ENCODE measurements around the gene C1orf94.
"Not testable (repeated sequence)": the region's sequence is repeated elsewhere in the genome, so short reads cannot be mapped to it uniquely, and the experiment has no call there.

C1orf94 gene

DNA sequence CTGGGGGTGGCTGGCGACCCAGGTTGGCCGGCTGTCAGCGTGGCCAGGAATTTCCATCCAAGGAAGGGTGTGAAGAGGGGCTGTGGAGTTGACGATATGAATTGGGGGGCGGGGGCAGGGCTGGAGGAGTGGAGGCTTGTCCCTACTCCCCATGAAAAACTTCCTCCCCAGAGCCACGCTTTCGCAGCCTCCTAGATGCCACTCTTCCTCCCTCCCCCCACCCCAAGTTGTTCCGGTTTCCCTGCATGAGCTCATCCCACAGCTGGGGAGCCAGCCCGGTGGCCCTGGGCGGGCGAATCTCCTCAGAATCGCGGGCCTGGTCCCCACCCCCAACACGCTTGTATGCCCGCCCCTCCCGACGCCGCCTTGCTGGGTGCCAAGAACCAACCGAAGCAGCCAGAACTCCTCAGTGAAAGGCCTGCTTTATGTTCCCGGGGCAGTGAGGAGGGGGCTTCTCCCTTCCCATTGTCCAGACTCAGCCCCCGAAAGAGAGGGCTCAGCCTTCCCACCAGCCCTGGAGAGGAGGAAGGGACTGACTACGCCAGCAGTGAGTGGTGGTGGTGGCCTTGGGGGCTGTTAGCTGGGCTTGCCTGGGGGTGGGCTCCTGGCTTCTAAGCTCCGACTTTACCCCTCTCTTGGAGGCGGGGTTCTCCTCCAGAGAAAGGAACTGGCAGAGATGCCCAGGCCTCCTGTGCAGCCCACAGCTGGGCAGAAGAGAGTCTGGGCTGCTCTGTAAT is 9.9 kb upstream of the C1orf94 start:
- peak overlapping the region; percentile 63 for H3K9ac ChIP-seq (ENCODE audit: low read depth, low read length)
- peak overlapping the region; percentile 81 for H3K4me3 ChIP-seq (ENCODE audit: low read depth, low read length)

GRCh38 chr1:34167389-34167788 is 9.3 kb upstream of the C1orf94 start:
- no peaks in the 10 kb centered on the region for H3K36me3 ChIP-seq (ENCODE audit: control insufficient read depth, insufficient read depth, low read length)
- H3K9me3 ChIP-seq (ENCODE audit: control insufficient read depth, insufficient read depth, low read length), result no peaks in the 10 kb centered on the region
- H3K4me1 ChIP-seq (ENCODE audit: control insufficient read depth, insufficient read depth, low read length), result peaks cover 6% of the 10 kb centered on the region
- peak overlapping the region; percentile 63 for H3K9ac ChIP-seq (ENCODE audit: low read depth, low read length)
- peaks cover 15% of the 10 kb centered on the region for H3K27me3 ChIP-seq (ENCODE audit: control insufficient read depth, insufficient read depth, low read length)
- peak overlapping the region; percentile 81 for H3K4me3 ChIP-seq (ENCODE audit: low read depth, low read length)

More for the DNA sequence above, 9.9 kb upstream of the C1orf94 start:
- Histone ChIP-seq H3K4me1 (ENCODE audit: control insufficient read depth, insufficient read depth, low read length) (peaks cover 6% of the 10 kb centered on the region), H3K27me3 (ENCODE audit: control insufficient read depth, insufficient read depth, low read length) (peaks cover 15% of the 10 kb centered on the region), H3K9me3 (ENCODE audit: control insufficient read depth, insufficient read depth, low read length) (no peaks in the 10 kb centered on the region), H3K36me3 (ENCODE audit: control insufficient read depth, insufficient read depth, low read length) (no peaks in the 10 kb centered on the region)

GRCh38 chr1:34175744-34176143 is 963 bp upstream of the C1orf94 start:
- Histone ChIP-seq H3K9me3 (ENCODE audit: control insufficient read depth, insufficient read depth, low read length) (no peaks in the 10 kb centered on the region), H3K9ac (ENCODE audit: low read depth, low read length) (no peak overlapping the region), H3K27me3 (ENCODE audit: control insufficient read depth, insufficient read depth, low read length) (peaks cover 36% of the 10 kb centered on the region), H3K36me3 (ENCODE audit: control insufficient read depth, insufficient read depth, low read length) (no peaks in the 10 kb centered on the region), H3K4me1 (ENCODE audit: control insufficient read depth, insufficient read depth, low read length) (peaks cover 10% of the 10 kb centered on the region), H3K4me3 (ENCODE audit: low read depth, low read length) (no peak overlapping the region)

GRCh38 chr1:34178072-34178471 is 1.4 kb downstream of the C1orf94 start:
- no peak overlapping the region for H3K4me3 ChIP-seq (ENCODE audit: low read depth, low read length)
- no peaks in the 10 kb centered on the region for H3K9me3 ChIP-seq (ENCODE audit: control insufficient read depth, insufficient read depth, low read length)
- H3K9ac ChIP-seq (ENCODE audit: low read depth, low read length), result no peak overlapping the region
- H3K4me1 ChIP-seq (ENCODE audit: control insufficient read depth, insufficient read depth, low read length), result peaks cover 10% of the 10 kb centered on the region
- peaks cover 38% of the 10 kb centered on the region for H3K27me3 ChIP-seq (ENCODE audit: control insufficient read depth, insufficient read depth, low read length)
- H3K36me3 ChIP-seq (ENCODE audit: control insufficient read depth, insufficient read depth, low read length), result no peaks in the 10 kb centered on the region

DNA sequence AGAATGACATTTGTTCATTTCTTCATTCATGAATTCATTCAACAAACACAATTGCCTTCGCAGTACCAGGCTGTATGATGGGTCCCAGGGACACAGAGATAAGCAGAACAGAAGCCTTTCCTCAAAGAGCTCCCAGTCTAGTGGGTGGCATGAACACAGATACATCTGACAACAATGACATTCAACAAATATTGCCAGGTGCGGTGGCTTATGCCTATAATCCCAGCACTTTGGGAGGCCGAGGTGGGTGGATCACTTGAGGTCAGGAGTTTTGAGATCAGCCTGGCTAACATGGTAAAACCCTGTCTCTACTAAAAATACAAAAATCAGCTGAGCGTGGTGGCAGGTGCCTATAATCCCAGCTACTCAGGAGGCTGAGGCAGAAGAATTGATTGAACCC is 6.7 kb downstream of the C1orf94 start:
- Histone ChIP-seq H3K4me1 (ENCODE audit: control insufficient read depth, insufficient read depth, low read length) (peaks cover 22% of the 10 kb centered on the region), H3K27me3 (ENCODE audit: control insufficient read depth, insufficient read depth, low read length) (peaks cover 24% of the 10 kb centered on the region)
- not testable (repeated sequence) for H3K9me3 ChIP-seq (ENCODE audit: control insufficient read depth, insufficient read depth, low read length); H3K4me3 ChIP-seq (ENCODE audit: low read depth, low read length); H3K9ac ChIP-seq (ENCODE audit: low read depth, low read length); H3K36me3 ChIP-seq (ENCODE audit: control insufficient read depth, insufficient read depth, low read length)

DNA sequence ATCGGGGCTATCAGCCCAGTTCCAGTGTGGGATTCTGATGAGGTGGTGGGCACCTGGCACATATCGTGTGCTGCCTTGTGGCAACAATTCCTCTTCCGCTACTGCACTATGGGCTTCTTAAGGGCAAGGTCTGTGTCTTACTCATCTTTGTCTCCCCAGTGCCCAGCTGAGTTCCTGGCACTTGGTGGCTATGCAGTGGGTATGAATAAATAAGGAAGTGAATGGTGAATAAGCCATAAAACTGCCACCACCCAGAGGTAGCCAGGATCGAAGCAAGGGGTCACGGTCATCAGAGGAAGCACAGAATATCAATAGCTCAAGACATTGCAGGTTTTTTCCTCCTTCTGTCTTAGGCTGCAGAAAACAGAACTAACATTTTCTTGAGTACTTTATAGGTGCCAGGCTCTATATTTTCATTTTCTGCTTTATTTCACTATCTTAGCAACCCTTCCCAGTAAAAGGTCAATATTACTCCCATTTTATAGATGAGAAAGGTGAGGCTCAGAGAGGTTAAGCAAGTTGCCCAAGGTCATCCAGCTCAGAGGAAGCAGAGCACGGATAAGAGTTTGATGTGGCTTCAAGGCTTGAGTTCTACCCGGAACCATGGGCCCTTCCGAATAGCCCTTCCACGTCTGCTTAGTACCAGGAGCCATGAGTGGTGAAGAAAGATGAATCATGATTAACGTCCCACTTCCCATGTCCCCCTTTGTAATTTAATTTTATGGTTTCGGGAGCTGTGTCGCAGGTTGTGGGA is 10.2 kb downstream of the C1orf94 start:
- Histone ChIP-seq H3K9me3 (ENCODE audit: control insufficient read depth, insufficient read depth, low read length) (no peaks in the 10 kb centered on the region), H3K9ac (ENCODE audit: low read depth, low read length) (no peak overlapping the region), H3K36me3 (ENCODE audit: control insufficient read depth, insufficient read depth, low read length) (no peaks in the 10 kb centered on the region), H3K27me3 (ENCODE audit: control insufficient read depth, insufficient read depth, low read length) (peaks cover 38% of the 10 kb centered on the region), H3K4me3 (ENCODE audit: low read depth, low read length) (no peak overlapping the region), H3K4me1 (ENCODE audit: control insufficient read depth, insufficient read depth, low read length) (peaks cover 19% of the 10 kb centered on the region)

DNA sequence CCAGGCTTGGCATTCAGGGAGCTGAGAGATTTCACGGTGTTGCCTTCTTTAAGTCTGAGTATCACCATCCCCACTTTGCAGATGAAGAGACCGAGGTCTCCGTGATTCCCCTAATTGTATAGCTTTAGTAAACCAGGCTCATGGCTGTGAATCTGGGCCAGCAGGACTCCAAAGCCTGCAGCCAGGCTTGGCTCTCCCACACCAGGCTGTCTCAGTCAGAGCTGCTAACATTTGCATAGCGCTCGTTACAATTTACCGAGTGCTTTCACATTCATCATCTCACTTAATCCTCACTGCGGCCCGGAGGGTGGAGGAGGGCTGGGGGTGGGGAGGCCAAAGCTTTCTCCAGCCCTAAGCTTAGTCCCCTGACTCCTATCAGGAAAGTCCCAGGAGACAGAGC is 11.7 kb downstream of the C1orf94 start:
- Histone ChIP-seq H3K36me3 (ENCODE audit: control insufficient read depth, insufficient read depth, low read length) (no peaks in the 10 kb centered on the region), H3K4me1 (ENCODE audit: control insufficient read depth, insufficient read depth, low read length) (peaks cover 21% of the 10 kb centered on the region), H3K9ac (ENCODE audit: low read depth, low read length) (no peak overlapping the region)

GRCh38 chr1:34188985-34189384 is 12.3 kb downstream of the C1orf94 start:
- no peaks in the 10 kb centered on the region for H3K9me3 ChIP-seq (ENCODE audit: control insufficient read depth, insufficient read depth, low read length)
- H3K9ac ChIP-seq (ENCODE audit: low read depth, low read length), result no peak overlapping the region
- H3K4me3 ChIP-seq (ENCODE audit: low read depth, low read length), result no peak overlapping the region
- H3K4me1 ChIP-seq (ENCODE audit: control insufficient read depth, insufficient read depth, low read length), result peaks cover 21% of the 10 kb centered on the region
- peaks cover 34% of the 10 kb centered on the region for H3K27me3 ChIP-seq (ENCODE audit: control insufficient read depth, insufficient read depth, low read length)
- no peaks in the 10 kb centered on the region for H3K36me3 ChIP-seq (ENCODE audit: control insufficient read depth, insufficient read depth, low read length)

More for the DNA sequence above, 11.7 kb downstream of the C1orf94 start:
- Histone ChIP-seq H3K9me3 (ENCODE audit: control insufficient read depth, insufficient read depth, low read length) (no peaks in the 10 kb centered on the region), H3K4me3 (ENCODE audit: low read depth, low read length) (no peak overlapping the region), H3K27me3 (ENCODE audit: control insufficient read depth, insufficient read depth, low read length) (peaks cover 36% of the 10 kb centered on the region)

DNA sequence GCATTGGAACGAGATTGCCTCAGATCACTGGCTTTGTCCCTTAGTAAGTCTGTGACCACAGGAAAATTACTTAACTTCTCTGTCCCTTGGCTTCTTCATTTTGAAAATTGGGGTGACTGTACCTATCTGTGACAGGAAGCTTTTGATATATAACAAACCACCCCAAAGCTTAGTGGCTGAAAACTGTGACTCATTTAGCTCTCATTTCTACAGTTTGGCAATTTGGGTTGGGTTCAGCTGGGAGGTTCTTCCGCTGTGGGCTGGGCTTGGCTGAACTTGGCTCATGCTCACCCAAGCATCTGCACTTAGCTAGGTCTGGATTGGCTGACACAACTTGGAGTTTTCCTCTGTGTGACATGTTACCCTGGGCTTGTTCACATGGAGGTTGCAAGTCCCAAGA is 14.0 kb downstream of the C1orf94 start:
- Histone ChIP-seq H3K4me1 (ENCODE audit: control insufficient read depth, insufficient read depth, low read length) (peaks cover 21% of the 10 kb centered on the region), H3K9ac (ENCODE audit: low read depth, low read length) (no peak overlapping the region), H3K36me3 (ENCODE audit: control insufficient read depth, insufficient read depth, low read length) (no peaks in the 10 kb centered on the region), H3K27me3 (ENCODE audit: control insufficient read depth, insufficient read depth, low read length) (peaks cover 29% of the 10 kb centered on the region), H3K9me3 (ENCODE audit: control insufficient read depth, insufficient read depth, low read length) (no peaks in the 10 kb centered on the region), H3K4me3 (ENCODE audit: low read depth, low read length) (no peak overlapping the region)

- H3K36me3 ChIP-seq (ENCODE audit: control insufficient read depth, insufficient read depth, low read length), result no peaks in the 10 kb centered on the region
- H3K9ac ChIP-seq (ENCODE audit: low read depth, low read length), result no peak overlapping the region
- peaks cover 16% of the 10 kb centered on the region for H3K27me3 ChIP-seq (ENCODE audit: control insufficient read depth, insufficient read depth, low read length)
- H3K4me3 ChIP-seq (ENCODE audit: low read depth, low read length), result no peak overlapping the region
- H3K9me3 ChIP-seq (ENCODE audit: control insufficient read depth, insufficient read depth, low read length), result no peaks in the 10 kb centered on the region
- H3K4me1 ChIP-seq (ENCODE audit: control insufficient read depth, insufficient read depth, low read length), result peaks cover 16% of the 10 kb centered on the region
Observed at GRCh38 chr1:34192621-34193020, 15.9 kb downstream of the C1orf94 start.

- no peaks in the 10 kb centered on the region for H3K9me3 ChIP-seq (ENCODE audit: control insufficient read depth, insufficient read depth, low read length)
Observed at GRCh38 chr1:34199927-34200326, 23.2 kb downstream of the C1orf94 start.

GRCh38 chr1:34212673-34213072 is 36.0 kb downstream of the C1orf94 start:
- H3K36me3 ChIP-seq (ENCODE audit: control insufficient read depth, insufficient read depth, low read length), result no peaks in the 10 kb centered on the region
- no peaks in the 10 kb centered on the region for H3K9me3 ChIP-seq (ENCODE audit: control insufficient read depth, insufficient read depth, low read length)
- no peak overlapping the region for H3K4me3 ChIP-seq (ENCODE audit: low read depth, low read length)
- no peaks in the 10 kb centered on the region for H3K27me3 ChIP-seq (ENCODE audit: control insufficient read depth, insufficient read depth, low read length)
- H3K4me1 ChIP-seq (ENCODE audit: control insufficient read depth, insufficient read depth, low read length), result no peaks in the 10 kb centered on the region
- H3K9ac ChIP-seq (ENCODE audit: low read depth, low read length), result no peak overlapping the region

More at GRCh38 chr1:34199927-34200326, 23.2 kb downstream of the C1orf94 start:
- Histone ChIP-seq H3K36me3 (ENCODE audit: control insufficient read depth, insufficient read depth, low read length) (no peaks in the 10 kb centered on the region), H3K9ac (ENCODE audit: low read depth, low read length) (no peak overlapping the region), H3K4me1 (ENCODE audit: control insufficient read depth, insufficient read depth, low read length) (peaks cover 4% of the 10 kb centered on the region), H3K27me3 (ENCODE audit: control insufficient read depth, insufficient read depth, low read length) (no peaks in the 10 kb centered on the region), H3K4me3 (ENCODE audit: low read depth, low read length) (no peak overlapping the region)
